Measurements from ENCODE around the gene PSME3IP1. TPM values are rescaled to one million over a fixed set of nuclear protein-coding genes. Genes with fewer than 3 reads are reported as not detected.

The PSME3IP1 gene
- total RNA-seq, 1 experiment from 2014 or later: 45.6 TPM

GRCh38 chr16:57213462-57213861 lies 27.6 kb upstream of the PSME3IP1 start:
- TF ChIP-seq EZH2 (IDR thresholded peaks at IDR 0.05; ENCODE audit: low read length, unreplicated experiment) (no peak), EZH2phosphoT487 (IDR thresholded peaks at IDR 0.05; ENCODE audit: borderline replicate concordance, low read length) (no peak), CTCF (conservative IDR thresholded peaks at IDR 0.05; ENCODE audit: low read depth, low read length) (no peak)
- no peak overlapping the region for H3K27ac ChIP-seq (ENCODE audit: low read length)
- ATAC-seq: no peak
- no peaks in the 10 kb centered on the region for H4K20me1 ChIP-seq (ENCODE audit: low read length)
- POLR2A ChIA-PET (ENCODE audit: unreplicated experiment): no interaction called here
- intact Hi-C loops (cut with micrococcal nuclease): no loop called here
- peaks cover 52% of the 10 kb centered on the region for H3K36me3 ChIP-seq (ENCODE audit: low read depth, low read length)
- no peak for DNase-seq
- no peaks in the 10 kb centered on the region for H3K9me3 ChIP-seq (ENCODE audit: low read length)
- BruUV-seq (replicated peaks): no TSS peak
- H2AFZ ChIP-seq (ENCODE audit: low read length): no peak overlapping the region
- no peaks in the 10 kb centered on the region for H3K4me1 ChIP-seq (ENCODE audit: insufficient read depth, low read length)
- H3K27me3 ChIP-seq (ENCODE audit: low read length): no peaks in the 10 kb centered on the region
- no peak overlapping the region for H3K4me3 ChIP-seq (ENCODE audit: low read length)
- CTCF ChIA-PET: no interaction called here
- H3F3A ChIP-seq (ENCODE audit: low read length, unreplicated experiment): no peaks in the 10 kb centered on the region
- H3K4me2 ChIP-seq (ENCODE audit: low read length): no peak overlapping the region
- H3K79me2 ChIP-seq (ENCODE audit: low read length): no peaks in the 10 kb centered on the region
- H3K9ac ChIP-seq (ENCODE audit: low read length): no peak overlapping the region
- H3K9me2 ChIP-seq (replicated peaks; ENCODE audit: low read length): no peaks in the 10 kb centered on the region

DNA sequence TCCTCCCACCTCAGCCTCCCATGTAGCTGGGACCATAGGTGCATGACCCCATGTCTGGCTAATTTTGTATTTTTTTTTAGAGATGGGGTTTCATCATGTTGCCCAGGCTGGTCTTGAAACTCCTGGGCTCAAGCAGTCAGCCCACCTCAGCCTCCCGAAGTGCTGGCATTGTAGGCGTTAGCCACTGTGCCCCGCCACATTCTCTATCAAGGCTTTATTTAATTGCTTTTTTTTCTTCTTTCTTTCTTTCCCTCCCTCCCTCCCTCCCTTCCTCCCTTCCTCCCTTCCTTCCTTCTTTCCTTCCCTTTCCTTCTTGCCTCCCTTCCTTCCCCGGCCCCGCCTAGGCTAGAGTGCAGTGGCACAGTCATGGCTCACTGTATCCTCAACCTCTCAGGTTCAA lies 23.9 kb upstream of the PSME3IP1 start:
- intact Hi-C loops (cut with micrococcal nuclease): no loop called here
- Histone ChIP-seq H3F3A (ENCODE audit: low read length, unreplicated experiment) (no peaks in the 10 kb centered on the region), H3K9me3 (ENCODE audit: low read length) (no peaks in the 10 kb centered on the region), H3K27ac (ENCODE audit: low read length) (no peak overlapping the region), H3K4me1 (ENCODE audit: insufficient read depth, low read length) (no peaks in the 10 kb centered on the region), H2AFZ (ENCODE audit: low read length) (no peak overlapping the region), H3K27me3 (ENCODE audit: low read length) (no peaks in the 10 kb centered on the region), H3K79me2 (ENCODE audit: low read length) (no peaks in the 10 kb centered on the region), H3K36me3 (ENCODE audit: low read depth, low read length) (peaks cover 38% of the 10 kb centered on the region), H3K9ac (ENCODE audit: low read length) (no peak overlapping the region), H3K4me2 (ENCODE audit: low read length) (no peak overlapping the region), H3K4me3 (ENCODE audit: low read length) (no peak overlapping the region), H4K20me1 (ENCODE audit: low read length) (no peaks in the 10 kb centered on the region), H3K9me2 (replicated peaks; ENCODE audit: low read length) (no peaks in the 10 kb centered on the region)
- no peak for TF ChIP-seq EZH2phosphoT487 (IDR thresholded peaks at IDR 0.05; ENCODE audit: borderline replicate concordance, low read length)
- ATAC-seq (no peak), DNase-seq (no peak)
- BruUV-seq (replicated peaks): no TSS peak
- ChIA-PET CTCF (no interaction called here), POLR2A (ENCODE audit: unreplicated experiment) (no interaction called here)

DNA sequence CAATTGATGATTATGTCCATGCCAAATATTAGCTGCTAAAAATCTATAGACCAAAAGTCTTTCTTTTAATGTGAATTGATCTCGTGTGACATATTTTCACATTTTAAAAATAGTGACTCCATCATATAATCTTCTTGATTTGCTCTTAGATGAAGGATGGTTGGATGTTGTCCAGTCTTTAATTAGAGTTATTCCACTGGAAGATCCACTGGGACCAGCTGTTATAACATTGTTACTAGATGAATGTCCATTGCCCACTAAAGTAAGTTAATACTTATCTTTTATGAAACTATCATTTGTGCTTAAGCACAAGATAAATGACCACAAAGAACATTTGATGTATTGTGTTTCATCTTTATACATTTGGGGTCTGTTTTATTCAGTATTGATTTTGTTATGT lies 23.1 kb upstream of the PSME3IP1 start:
- Histone ChIP-seq H3K4me2 (ENCODE audit: low read length) (no peak overlapping the region), H3K9me2 (replicated peaks; ENCODE audit: low read length) (no peaks in the 10 kb centered on the region), H2AFZ (ENCODE audit: low read length) (no peak overlapping the region), H3K79me2 (ENCODE audit: low read length) (no peaks in the 10 kb centered on the region), H3K9me3 (ENCODE audit: low read length) (no peaks in the 10 kb centered on the region), H3K27me3 (ENCODE audit: low read length) (no peaks in the 10 kb centered on the region), H3K9ac (ENCODE audit: low read length) (no peak overlapping the region), H3K27ac (ENCODE audit: low read length) (no peak overlapping the region), H4K20me1 (ENCODE audit: low read length) (no peaks in the 10 kb centered on the region), H3K36me3 (ENCODE audit: low read depth, low read length) (peaks cover 32% of the 10 kb centered on the region), H3K4me3 (ENCODE audit: low read length) (no peak overlapping the region), H3K4me1 (ENCODE audit: insufficient read depth, low read length) (no peaks in the 10 kb centered on the region), H3F3A (ENCODE audit: low read length, unreplicated experiment) (no peaks in the 10 kb centered on the region)
- ATAC-seq (no peak), DNase-seq (no peak)
- CTCF ChIA-PET: no interaction called here
- BruUV-seq (replicated peaks): no TSS peak
- no peak for TF ChIP-seq EZH2 (IDR thresholded peaks at IDR 0.05; ENCODE audit: low read length, unreplicated experiment)
- TF ChIP-seq EZH2phosphoT487 (IDR thresholded peaks at IDR 0.05; ENCODE audit: borderline replicate concordance, low read length): no peak
- TF ChIP-seq CTCF (conservative IDR thresholded peaks at IDR 0.05; ENCODE audit: low read depth, low read length): no peak
- intact Hi-C loops (cut with micrococcal nuclease): no loop called here
- POLR2A ChIA-PET (ENCODE audit: unreplicated experiment): no interaction called here

Data from PC-3 (cell line).